Cardiac muscle cell (in vitro differentiated cells and primary cell): ENCODE data around the gene PRKCH. TPM values are rescaled to one million over a fixed set of nuclear protein-coding genes. Genes with fewer than 3 reads are reported as not detected.

ENCODE experiments used
- DNase-seq, 2 donors: peaks; one replicate each; pipeline versions ENCODE4 v3.0.0 to v3.0.0-alpha.2; 2010 to 2017; ENCODE audit warnings: low read depth in 1 of 2, low spot score in 1 of 2
- H3K27ac ChIP-seq: fragments of 200-600 bp; sonication (generic); 2 replicates; pipeline ENCODE4 v1.5.1; 2016
- H3K27me3 ChIP-seq: fragments of 200-600 bp; sonication (generic); 2 replicates; pipeline ENCODE4 v1.6.0; 2016; ENCODE audit warnings: control low read depth
- H3K36me3 ChIP-seq: fragments of 200-600 bp; sonication (generic); 2 replicates; pipeline ENCODE4 v1.5.1; 2016; ENCODE audit warnings: control low read depth
- H3K4me1 ChIP-seq: fragments of 200-600 bp; sonication (generic); 2 replicates; pipeline ENCODE4 v1.8.1; 2017; ENCODE audit warnings: low read depth, mild to moderate bottlenecking, mixed run types
- H3K4me3 ChIP-seq: fragments of 200-600 bp; sonication (generic); 2 replicates; pipeline ENCODE4 v1.5.1; 2016; ENCODE audit warnings: mild to moderate bottlenecking
- H3K9me3 ChIP-seq: fragments of 200-600 bp; sonication (generic); 2 replicates; pipeline ENCODE4 v1.5.1; 2017; ENCODE audit warnings: low read depth, mild to moderate bottlenecking, control low read depth
- CTCF ChIP-seq: IDR thresholded peaks from 2 replicates; pipeline ENCODE4 v1.5.1; 2012; ENCODE audit warnings: low read depth, mild to moderate bottlenecking, low read length
- polyA plus RNA-seq: library from polyadenylated mRNA; unstranded; fragments of >200 nt; fragmentation: Nextera tagmentation; extraction: Ambion mirVana; gene quantifications from 2 replicates; pipeline ENCODE4 v1.2.1, GENCODE V29; 2016
- total RNA-seq: library from RNA; depleted of rRNA; stranded (reverse); fragments of >200 nt; gene quantifications from 2 replicates; pipeline ENCODE4 v1.2.3, GENCODE V29; 2016

The PRKCH gene
- total and polyA plus RNA-seq, 2 experiments from 2014 or later, result 51.0 to 128 TPM

GRCh38 chr14:61372379-61372778 lies 51.0 kb downstream of the PRKCH start:
- H3K9me3 ChIP-seq, result no peaks in the 10 kb centered on the region
- no peaks in the 10 kb centered on the region for H3K27me3 ChIP-seq
- H3K4me3 ChIP-seq, result no peak overlapping the region
- H3K27ac ChIP-seq, result no peak overlapping the region
- TF ChIP-seq CTCF, result no peak
- DNase-seq, result no peak
- peaks cover 12% of the 10 kb centered on the region for H3K4me1 ChIP-seq
- no peaks in the 10 kb centered on the region for H3K36me3 ChIP-seq

- Histone ChIP-seq H3K27me3 (no peaks in the 10 kb centered on the region), H3K27ac (no peak overlapping the region), H3K9me3 (no peaks in the 10 kb centered on the region), H3K36me3 (no peaks in the 10 kb centered on the region), H3K4me1 (peaks cover 12% of the 10 kb centered on the region), H3K4me3 (no peak overlapping the region)
- no peak for DNase-seq
- no peak for TF ChIP-seq CTCF
These were observed 51.6 kb downstream of the PRKCH start for GRCh38 chr14:61372842-61373555.

GRCh38 chr14:61374284-61374683 lies 52.9 kb downstream of the PRKCH start:
- DNase-seq, result no peak
- Histone ChIP-seq H3K36me3 (no peaks in the 10 kb centered on the region), H3K4me3 (no peak overlapping the region), H3K27ac (no peak overlapping the region), H3K4me1 (peaks cover 1% of the 10 kb centered on the region), H3K9me3 (no peaks in the 10 kb centered on the region), H3K27me3 (no peaks in the 10 kb centered on the region)
- TF ChIP-seq CTCF, result no peak

GRCh38 chr14:61375218-61375617 lies 53.8 kb downstream of the PRKCH start:
- H3K4me1 ChIP-seq, result no peaks in the 10 kb centered on the region
- no peak for TF ChIP-seq CTCF
- H3K27me3 ChIP-seq, result no peaks in the 10 kb centered on the region
- no peak overlapping the region for H3K27ac ChIP-seq
- no peaks in the 10 kb centered on the region for H3K36me3 ChIP-seq
- H3K4me3 ChIP-seq, result no peak overlapping the region
- no peak for DNase-seq
- H3K9me3 ChIP-seq, result no peaks in the 10 kb centered on the region

GRCh38 chr14:61376314-61376713 lies 54.9 kb downstream of the PRKCH start:
- peaks cover 1% of the 10 kb centered on the region for H3K4me1 ChIP-seq
- no peak overlapping the region for H3K4me3 ChIP-seq
- no peak overlapping the region for H3K27ac ChIP-seq
- H3K9me3 ChIP-seq, result no peaks in the 10 kb centered on the region
- DNase-seq, result no peak
- H3K36me3 ChIP-seq, result no peaks in the 10 kb centered on the region
- no peaks in the 10 kb centered on the region for H3K27me3 ChIP-seq
- no peak for TF ChIP-seq CTCF

- H3K27me3 ChIP-seq, result no peaks in the 10 kb centered on the region
- no peak for DNase-seq
- no peak for TF ChIP-seq CTCF
- H3K9me3 ChIP-seq, result no peaks in the 10 kb centered on the region
- no peak overlapping the region for H3K4me3 ChIP-seq
- H3K36me3 ChIP-seq, result no peaks in the 10 kb centered on the region
- H3K27ac ChIP-seq, result no peak overlapping the region
- H3K4me1 ChIP-seq, result peaks cover 15% of the 10 kb centered on the region
These were observed 56.4 kb downstream of the PRKCH start for GRCh38 chr14:61377749-61378148.
